ENCODE results near the gene OCEL1.

- TF ChIP-seq CTCF (IDR thresholded peaks at IDR 0.05; ENCODE audit: low read depth, low read length, poor library complexity, severe bottlenecking) (no peak), EZH2phosphoT487 (IDR thresholded peaks at IDR 0.05; ENCODE audit: borderline replicate concordance, low read length) (no peak)
These were observed 33.3 kb upstream of the OCEL1 start for GRCh38 chr19:17192751-17193150.

All from DOHH2 (cell line).